Keratinocyte (primary cell): ENCODE data around the gene TIMM10. TPM values are rescaled to one million over a fixed set of nuclear protein-coding genes. Genes with fewer than 3 reads are reported as not detected.

ENCODE experiments used
- DNase-seq: peaks from one replicate; pipeline ENCODE4 v3.0.0-alpha.2; 2011; ENCODE audit warnings: low read depth, missing footprints, low spot score
- FAIRE-seq: peaks from 2 replicates; lab custom pipeline; 2011; peaks lifted over from hg19 to GRCh38; lab: Jason Lieb, UNC
- H2AFZ ChIP-seq: 2 replicates; pipeline ENCODE4 v1.6.0; 2012; ENCODE audit warnings: low read length, control low read depth, inconsistent platforms; ENCODE audit not compliant: control insufficient read depth
- H3K27ac ChIP-seq: 2 replicates; pipeline ENCODE4 v1.5.1; 2011; ENCODE audit warnings: low read length; ENCODE audit not compliant: control insufficient read depth, insufficient read depth
- H3K27me3 ChIP-seq: 3 replicates; pipeline ENCODE4 v1.6.0; 2011; ENCODE audit warnings: low read length; ENCODE audit not compliant: control insufficient read depth, insufficient read depth; ENCODE audit errors: extremely low read depth
- H3K36me3 ChIP-seq, 2 experiments: 2 replicates in 1 of 2; 3 replicates in 1 of 2; pipeline ENCODE4 v1.5.1; 2011; ENCODE audit warnings: low read length in 2 of 2, mild to moderate bottlenecking in 1 of 2; ENCODE audit not compliant: control insufficient read depth in 2 of 2, insufficient read depth in 2 of 2; ENCODE audit errors: extremely low read depth in 1 of 2
- H3K4me1 ChIP-seq: 3 replicates; pipeline ENCODE4 v1.5.1; 2011; ENCODE audit warnings: low read length; ENCODE audit not compliant: control insufficient read depth, insufficient read depth; ENCODE audit errors: extremely low read depth
- H3K4me2 ChIP-seq: 3 replicates; pipeline ENCODE4 v1.6.0; 2011; ENCODE audit warnings: low read depth, low read length; ENCODE audit not compliant: control insufficient read depth, insufficient read depth; ENCODE audit errors: extremely low read depth
- H3K4me3 ChIP-seq, 3 experiments: fragments of 200-600 bp in 1 of 3; sonication (generic) in 1 of 3; 2 replicates in 2 of 3; 3 replicates in 1 of 3; pipeline ENCODE4 v1.5.1; 2011 to 2016; ENCODE audit warnings: low read length in 3 of 3, mild to moderate bottlenecking in 3 of 3, control low read depth in 2 of 3, inconsistent platforms in 1 of 3, low read depth in 1 of 3, mixed read lengths in 1 of 3, mixed run types in 1 of 3, moderate library complexity in 1 of 3; ENCODE audit not compliant: control insufficient read depth in 2 of 3, insufficient read depth in 2 of 3; ENCODE audit errors: extremely low read depth in 1 of 3
- H3K79me2 ChIP-seq: 2 replicates; pipeline ENCODE4 v1.6.0; 2012; ENCODE audit warnings: low read length; ENCODE audit not compliant: control insufficient read depth, insufficient read depth
- H3K9ac ChIP-seq: 3 replicates; pipeline ENCODE4 v1.6.0; 2011; ENCODE audit warnings: low read length; ENCODE audit not compliant: control insufficient read depth, insufficient read depth; ENCODE audit errors: extremely low read depth
- H3K9me1 ChIP-seq: 3 replicates; pipeline ENCODE4 v1.6.0; 2011; ENCODE audit warnings: low read length; ENCODE audit not compliant: control insufficient read depth, insufficient read depth; ENCODE audit errors: extremely low read depth
- H3K9me3 ChIP-seq: 2 replicates; pipeline ENCODE4 v1.5.1; 2012; ENCODE audit warnings: low read depth, low read length; ENCODE audit not compliant: control insufficient read depth
- H4K20me1 ChIP-seq: 3 replicates; pipeline ENCODE4 v1.6.0; 2011; ENCODE audit warnings: low read length; ENCODE audit not compliant: control insufficient read depth, insufficient read depth; ENCODE audit errors: extremely low read depth
- EZH2 ChIP-seq: IDR thresholded peaks from one replicate; pipeline ENCODE4 v1.6.1; 2012; ENCODE audit warnings: inconsistent platforms, mild to moderate bottlenecking, low read length, moderate library complexity
- dilution Hi-C: fragments of 300-500 bp; cut with MboI; formaldehyde crosslinking; loops from one replicate; pipeline ENCODE4 v1.7.0; 2020; ENCODE audit warnings: low sequenced_read_pairs; ENCODE audit not compliant: extremely low pct_ligation_motif_present
- polyA plus RNA-seq, 5 experiments: library from polyadenylated mRNA; depleted of rRNA in 3 of 5; stranded (reverse) in 3 of 5; stranded (forward) in 1 of 5; unstranded in 1 of 5; fragments of >200 nt; gene quantifications; 1 replicate in 1 of 5; 2 replicates in 3 of 5; 3 replicates in 1 of 5; pipeline versions ENCODE4 v1.2.1 to v1.2.3, GENCODE V29; 2011 to 2012; ENCODE audit warnings: missing spikeins in 2 of 5, low read depth in 1 of 5, low replicate concordance in 1 of 5
- TF ChIP-seq, protein P1 (sequence below), 3 experiments: IDR thresholded peaks in 1 of 3; conservative IDR thresholded peaks in 1 of 3; optimal IDR thresholded peaks in 1 of 3; 2 replicates in 2 of 3; 3 replicates in 1 of 3; pipeline versions ENCODE3 to v1.5.1; 2011; ENCODE audit warnings: low read length in 3 of 3, mild to moderate bottlenecking in 3 of 3, moderate library complexity in 2 of 3, control low read depth in 1 of 3, inconsistent platforms in 1 of 3; ENCODE audit not compliant: insufficient read depth in 2 of 3; ENCODE audit errors: extremely low read depth in 1 of 3

The TIMM10 gene
- polyA plus RNA-seq, 1 donor (not counting 4 experiments of a cell fraction or from before 2014, with no cell fraction given): 92.2 TPM

DNA sequence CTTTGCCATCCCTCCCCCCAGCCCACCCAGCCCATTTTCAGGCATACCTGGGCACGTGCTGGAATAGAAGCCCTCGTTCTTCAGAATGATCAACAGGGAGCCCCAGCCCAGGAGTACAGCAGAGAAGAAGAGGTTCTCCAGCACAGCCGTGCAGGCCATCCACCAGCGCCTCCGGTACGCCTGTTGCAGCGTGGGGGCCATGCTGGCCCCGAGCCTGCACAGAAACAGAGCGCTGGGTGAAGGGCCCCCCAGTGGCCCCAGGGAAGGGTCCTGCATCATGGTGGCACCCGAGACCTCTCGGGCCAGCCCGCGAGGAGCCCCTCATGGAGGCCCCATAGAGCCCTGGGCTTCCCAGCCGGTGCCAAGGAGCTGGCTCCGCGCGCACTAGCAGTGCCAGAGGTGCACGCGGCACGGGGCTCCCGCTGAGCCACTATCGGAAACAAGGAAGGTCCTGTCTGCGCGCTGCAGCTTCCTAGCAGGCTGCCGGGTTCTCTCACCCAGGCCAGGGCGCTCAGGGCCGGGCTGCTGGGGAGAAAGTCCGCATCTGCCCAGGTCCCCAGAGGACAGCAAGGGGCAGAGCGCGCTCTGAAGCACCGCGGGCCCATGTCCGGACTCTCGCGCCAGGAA, 16.5 kb downstream of the TIMM10 start:
- Histone ChIP-seq H3K4me2 (peak overlapping the region; percentile 90), H3K9ac (no peak overlapping the region), H3K27ac (no peak overlapping the region), H3K9me1 (no peaks in the 10 kb centered on the region), H3K27me3 (peaks cover 23% of the 10 kb centered on the region), H3K4me1 (peaks cover 4% of the 10 kb centered on the region), H3K36me3 (no peaks in the 10 kb centered on the region), H4K20me1 (no peaks in the 10 kb centered on the region), H3K79me2 (no peaks in the 10 kb centered on the region), H3K9me3 (no peaks in the 10 kb centered on the region), H3K4me3 (peak overlapping the region; percentile 50 to 78 (median 72)), H2AFZ (peak overlapping the region; percentile 90)
- FAIRE-seq (no peak), DNase-seq (no peak)
- dilution Hi-C loops: no loop called here
- no peak for TF ChIP-seq EZH2
- TF ChIP-seq, protein P1, sequence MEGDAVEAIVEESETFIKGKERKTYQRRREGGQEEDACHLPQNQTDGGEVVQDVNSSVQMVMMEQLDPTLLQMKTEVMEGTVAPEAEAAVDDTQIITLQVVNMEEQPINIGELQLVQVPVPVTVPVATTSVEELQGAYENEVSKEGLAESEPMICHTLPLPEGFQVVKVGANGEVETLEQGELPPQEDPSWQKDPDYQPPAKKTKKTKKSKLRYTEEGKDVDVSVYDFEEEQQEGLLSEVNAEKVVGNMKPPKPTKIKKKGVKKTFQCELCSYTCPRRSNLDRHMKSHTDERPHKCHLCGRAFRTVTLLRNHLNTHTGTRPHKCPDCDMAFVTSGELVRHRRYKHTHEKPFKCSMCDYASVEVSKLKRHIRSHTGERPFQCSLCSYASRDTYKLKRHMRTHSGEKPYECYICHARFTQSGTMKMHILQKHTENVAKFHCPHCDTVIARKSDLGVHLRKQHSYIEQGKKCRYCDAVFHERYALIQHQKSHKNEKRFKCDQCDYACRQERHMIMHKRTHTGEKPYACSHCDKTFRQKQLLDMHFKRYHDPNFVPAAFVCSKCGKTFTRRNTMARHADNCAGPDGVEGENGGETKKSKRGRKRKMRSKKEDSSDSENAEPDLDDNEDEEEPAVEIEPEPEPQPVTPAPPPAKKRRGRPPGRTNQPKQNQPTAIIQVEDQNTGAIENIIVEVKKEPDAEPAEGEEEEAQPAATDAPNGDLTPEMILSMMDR (optimal IDR thresholded peaks at IDR 0.05 in 1 of 3, IDR thresholded peaks at IDR 0.05 in 1 of 3, conservative IDR thresholded peaks at IDR 0.05 in 1 of 3; ENCODE audit: extremely low read depth in 1 of 3, insufficient read depth in 2 of 3, low read length in 3 of 3): no peak

DNA sequence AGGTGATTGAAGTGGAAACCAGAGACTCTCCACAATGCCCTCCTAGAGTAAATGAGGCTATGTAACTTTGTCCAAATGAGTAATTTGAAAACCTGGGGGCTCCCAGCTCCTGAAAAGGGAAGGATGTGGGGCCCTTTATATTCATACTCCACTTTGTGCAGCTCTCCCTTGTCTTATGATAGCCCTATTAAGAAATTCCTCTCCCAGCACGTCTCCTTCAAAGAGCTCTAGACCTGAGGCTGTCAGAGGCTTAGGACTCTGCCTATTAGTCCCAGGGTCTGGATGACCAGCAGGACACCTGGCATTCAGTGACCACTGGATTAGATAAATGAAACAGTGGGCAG, 17.1 kb downstream of the TIMM10 start:
- FAIRE-seq (no peak), DNase-seq (no peak)
- H2AFZ ChIP-seq: no peak overlapping the region
- H3K9ac ChIP-seq: no peak overlapping the region
- no peaks in the 10 kb centered on the region for H3K36me3 ChIP-seq
- no peak overlapping the region for H3K27ac ChIP-seq
- no peaks in the 10 kb centered on the region for H4K20me1 ChIP-seq
- no peak overlapping the region for H3K4me2 ChIP-seq
- peaks cover 23% of the 10 kb centered on the region for H3K27me3 ChIP-seq
- no peak for TF ChIP-seq EZH2
- TF ChIP-seq, protein P1 (optimal IDR thresholded peaks at IDR 0.05 in 1 of 3, IDR thresholded peaks at IDR 0.05 in 1 of 3, conservative IDR thresholded peaks at IDR 0.05 in 1 of 3; ENCODE audit: extremely low read depth in 1 of 3, insufficient read depth in 2 of 3, low read length in 3 of 3): no peak
- no peak overlapping the region for H3K4me3 ChIP-seq
- peaks cover 4% of the 10 kb centered on the region for H3K4me1 ChIP-seq
- no peaks in the 10 kb centered on the region for H3K9me3 ChIP-seq
- dilution Hi-C loops: no loop called here
- no peaks in the 10 kb centered on the region for H3K9me1 ChIP-seq
- H3K79me2 ChIP-seq: no peaks in the 10 kb centered on the region
